NCI-H128 (cell line): ENCODE data around the gene XCL1.
"Not testable (repeated sequence)": the region's sequence is repeated elsewhere in the genome, so short reads cannot be mapped to it uniquely, and the experiment has no call there.

Experiments
- DNase-seq: peaks from one replicate; lab custom pipeline; 2025; ENCODE audit not compliant: unreplicated experiment; lab: John Stamatoyannopoulos, UW

XCL1 gene, protein sequence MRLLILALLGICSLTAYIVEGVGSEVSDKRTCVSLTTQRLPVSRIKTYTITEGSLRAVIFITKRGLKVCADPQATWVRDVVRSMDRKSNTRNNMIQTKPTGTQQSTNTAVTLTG

DNA sequence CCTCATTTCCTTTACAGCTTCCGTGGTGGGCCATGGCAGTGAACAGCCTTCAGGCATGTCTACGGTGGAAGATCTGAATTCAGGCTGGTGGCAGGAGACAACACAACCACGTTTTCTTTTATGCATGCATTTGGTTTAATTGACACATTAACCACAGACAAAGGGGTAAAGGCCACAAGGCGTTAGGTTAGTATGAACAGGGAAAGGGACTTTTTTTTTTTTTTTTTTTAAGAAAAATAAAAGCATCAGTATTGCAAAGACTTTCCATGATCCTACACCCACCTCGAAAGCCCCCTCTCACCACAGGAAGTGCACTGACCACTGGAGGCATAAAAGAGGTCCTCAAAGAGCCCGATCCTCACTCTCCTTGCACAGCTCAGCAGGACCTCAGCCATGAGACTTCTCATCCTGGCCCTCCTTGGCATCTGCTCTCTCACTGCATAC, at the start of gene XCL1:
Gene XCL1, plus strand, starts transcription at position 361 of the 444 bp plus-strand sequence. Its CDS starts 33 bp downstream, at position 394.
- not testable (repeated sequence) for DNase-seq

DNA sequence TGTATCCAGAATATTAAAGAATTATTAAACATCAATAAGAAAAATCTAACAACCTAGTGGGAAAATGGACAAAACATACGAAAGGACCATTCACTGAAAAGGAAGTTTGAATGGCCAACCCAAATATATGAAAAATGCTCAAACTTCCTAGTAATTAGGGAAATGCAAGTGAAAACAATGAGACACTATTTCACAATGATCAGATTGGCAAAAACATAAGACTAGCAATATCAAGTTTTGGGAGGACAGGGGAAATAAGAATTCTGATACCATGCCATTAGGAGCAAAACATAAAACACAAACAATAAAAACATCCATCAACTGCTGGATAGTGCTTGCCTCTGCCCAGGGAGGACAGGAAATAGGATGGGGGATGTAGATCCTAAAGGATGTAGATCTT, 46.9 kb upstream of the XCL1 start:
- no peak for DNase-seq

DNA sequence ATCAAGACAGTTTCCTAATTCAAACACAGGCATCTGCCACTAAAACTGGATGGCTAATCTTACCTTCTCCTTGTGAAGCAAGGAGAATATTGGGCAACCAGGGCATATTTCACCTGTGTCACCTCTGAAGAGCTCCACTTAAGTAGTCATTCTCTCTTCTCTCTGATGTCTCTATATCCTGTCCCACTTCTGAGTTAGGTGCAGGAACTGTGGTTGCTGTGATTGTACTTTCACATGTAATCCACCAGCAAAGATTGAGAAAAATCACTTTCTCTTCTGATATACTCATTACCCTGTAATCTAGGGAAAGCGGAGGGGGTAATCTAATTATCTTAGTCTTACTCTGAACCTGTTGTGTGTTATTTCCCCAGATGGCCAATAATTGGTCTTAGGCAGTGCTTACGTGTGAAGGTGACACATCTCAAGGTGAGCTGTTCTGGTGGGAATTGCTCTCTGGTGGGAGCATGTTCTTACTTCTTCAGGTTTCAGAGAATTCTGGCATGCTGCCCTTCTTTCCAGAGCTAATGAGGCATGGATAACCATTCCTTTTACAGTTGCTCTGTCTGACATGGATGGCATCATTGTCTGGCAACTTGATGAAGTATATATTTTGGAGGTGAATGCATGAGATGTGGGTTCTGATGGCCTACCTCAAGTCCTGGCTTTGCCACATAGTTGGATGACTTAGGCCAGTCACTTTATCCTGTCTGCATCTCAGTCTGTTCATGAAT, 44.6 kb upstream of the XCL1 start:
- DNase-seq = no peak

DNA sequence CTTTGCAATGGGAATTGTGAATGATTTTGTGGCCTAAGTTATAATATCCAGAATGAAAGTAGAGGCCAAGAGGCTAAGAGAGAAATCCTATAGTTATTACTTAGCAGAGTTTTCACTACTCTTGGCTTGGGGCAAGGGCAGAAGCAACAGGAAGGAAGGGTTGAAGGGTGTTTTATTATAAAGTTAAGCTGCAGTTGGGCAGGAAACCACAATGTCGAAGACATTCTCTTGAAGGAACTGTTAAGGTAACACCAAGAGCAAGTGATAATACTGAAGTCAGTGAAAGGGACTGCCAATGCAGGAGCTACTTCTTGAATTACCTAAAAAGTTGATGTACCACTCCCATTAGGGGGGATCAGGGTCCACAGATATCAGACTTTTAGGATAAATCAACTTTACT, 40.9 kb upstream of the XCL1 start:
- no peak for DNase-seq

DNA sequence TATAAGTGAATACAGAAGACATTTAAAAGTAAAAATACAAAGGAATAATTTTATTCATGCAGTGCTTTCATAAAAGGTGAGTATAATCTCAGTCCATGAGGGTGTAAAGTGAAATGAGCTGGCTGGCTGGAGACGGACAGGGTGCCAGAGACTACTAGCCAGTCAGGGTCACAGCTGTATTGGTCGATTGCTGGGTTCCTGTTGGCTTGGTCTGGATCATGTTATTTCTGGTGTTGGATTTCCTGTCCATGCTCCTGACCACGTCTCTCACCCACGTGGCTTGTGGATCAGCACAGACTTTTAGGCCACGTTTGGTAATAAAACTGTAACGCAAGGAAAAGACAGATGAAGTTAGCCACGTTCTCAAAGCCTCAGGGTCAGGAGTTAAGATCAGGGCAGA, 35.6 kb upstream of the XCL1 start:
- not testable (repeated sequence) for DNase-seq

DNA sequence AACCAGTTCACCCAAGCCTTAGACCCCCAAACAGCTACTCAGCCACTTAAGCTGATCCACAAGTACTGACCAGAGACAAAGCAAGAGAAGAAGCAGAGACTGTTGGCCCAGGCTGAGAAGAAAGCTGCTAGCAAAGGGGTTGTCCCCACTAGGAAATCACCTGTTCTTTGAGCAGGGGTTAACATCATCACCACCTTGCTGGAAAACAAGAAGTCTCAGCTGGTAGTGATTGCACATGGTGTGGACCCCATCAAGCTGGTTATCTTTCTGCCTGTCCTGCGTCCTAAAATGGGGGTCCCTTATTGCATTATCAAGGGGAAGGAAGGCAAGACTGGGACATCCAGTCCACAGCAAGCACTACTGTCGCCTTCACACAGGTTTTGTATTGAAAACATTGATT, 33.4 kb upstream of the XCL1 start:
- not testable (repeated sequence) for DNase-seq

DNA sequence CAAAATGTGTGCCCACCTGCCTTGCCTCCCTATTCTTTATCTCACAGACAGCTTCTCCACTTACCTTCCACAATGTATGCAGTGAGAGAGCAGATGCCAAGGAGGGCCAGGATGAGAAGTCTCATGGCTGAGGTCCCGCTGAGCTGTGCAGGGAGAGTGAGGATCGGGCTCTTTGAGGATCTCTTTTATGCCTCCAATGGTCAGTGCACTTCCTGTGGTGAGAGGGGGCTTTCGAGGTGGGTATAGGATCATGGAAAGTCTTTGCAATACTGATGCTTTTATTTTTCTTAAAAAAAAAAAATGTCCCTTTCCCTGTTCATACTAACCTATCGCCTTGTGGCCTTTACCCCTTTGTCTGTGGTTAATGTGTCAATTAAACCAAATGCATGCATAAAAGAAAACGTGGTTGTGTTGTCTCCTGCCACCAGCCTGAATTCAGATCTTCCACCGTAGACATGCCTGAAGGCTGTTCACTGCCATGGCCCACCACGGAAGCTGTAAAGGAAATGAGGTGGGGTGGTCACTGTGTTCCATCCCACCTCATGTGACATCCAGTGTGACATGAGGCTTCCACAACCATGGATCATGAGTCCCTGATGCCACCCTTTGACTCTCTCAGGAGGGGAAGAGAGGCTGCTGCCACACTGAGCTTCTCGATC, 32.4 kb upstream of the XCL1 start, which contains the start of gene XCL2:
Gene XCL2, minus strand, starts transcription at position 158 of the 659 bp plus-strand sequence. Its CDS starts 33 bp downstream, at position 125.
- DNase-seq = not testable (repeated sequence)

DNA sequence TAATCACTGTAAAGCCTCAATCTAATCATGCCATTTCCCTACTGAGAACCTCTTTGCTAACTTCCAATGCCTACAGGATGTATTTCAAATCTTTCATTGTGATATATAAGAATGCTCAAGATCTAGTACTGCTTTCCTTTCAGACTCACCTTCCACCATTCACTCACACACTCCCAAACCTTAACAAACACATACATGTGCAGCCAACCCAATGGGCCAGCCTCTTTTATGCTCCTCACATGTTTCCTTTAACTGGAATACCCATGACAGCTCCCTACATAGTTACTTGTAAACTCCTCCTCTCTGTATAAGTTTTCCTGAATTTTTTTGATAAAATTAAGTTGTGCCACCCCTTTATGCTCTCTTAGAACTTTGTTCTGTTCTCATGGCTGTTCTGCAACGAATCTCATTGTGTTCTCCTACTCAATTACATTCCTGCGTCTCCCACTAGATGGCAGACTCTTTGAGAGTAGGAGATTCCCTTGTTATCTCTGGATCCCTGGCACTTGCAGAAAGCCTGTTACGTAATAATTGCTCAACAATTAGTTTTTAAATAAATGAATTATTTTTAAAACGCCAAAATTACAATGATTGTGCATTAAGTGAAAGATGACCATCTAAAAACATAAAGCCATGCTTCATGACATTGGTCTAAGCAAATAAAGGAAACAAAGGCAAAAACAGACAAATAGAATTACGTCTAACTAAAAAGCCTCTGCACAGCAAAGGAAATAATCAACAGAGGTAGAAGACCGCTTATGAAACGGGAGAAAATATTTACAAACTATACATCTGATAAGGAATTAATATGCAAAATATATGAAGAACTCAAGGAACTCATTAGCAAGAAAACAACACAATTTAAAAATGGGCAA, 30.5 kb upstream of the XCL1 start:
- DNase-seq = not testable (repeated sequence)

DNA sequence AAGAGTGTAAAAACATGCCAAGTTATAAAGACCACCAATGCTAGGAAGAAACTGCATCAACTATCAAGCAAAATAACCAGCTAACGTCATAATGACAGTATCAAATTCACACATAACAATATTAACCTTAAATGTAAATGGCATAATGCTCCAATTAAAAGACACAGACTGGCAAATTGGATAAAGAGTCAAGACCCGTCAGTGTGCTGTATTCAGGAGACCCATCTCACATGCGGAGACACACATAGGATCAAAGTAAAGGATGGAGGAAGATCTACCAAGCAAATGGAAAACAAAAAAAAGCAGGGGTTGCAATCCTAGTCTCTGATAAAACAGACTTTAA, 29.9 kb upstream of the XCL1 start:
- DNase-seq = not testable (repeated sequence)

DNA sequence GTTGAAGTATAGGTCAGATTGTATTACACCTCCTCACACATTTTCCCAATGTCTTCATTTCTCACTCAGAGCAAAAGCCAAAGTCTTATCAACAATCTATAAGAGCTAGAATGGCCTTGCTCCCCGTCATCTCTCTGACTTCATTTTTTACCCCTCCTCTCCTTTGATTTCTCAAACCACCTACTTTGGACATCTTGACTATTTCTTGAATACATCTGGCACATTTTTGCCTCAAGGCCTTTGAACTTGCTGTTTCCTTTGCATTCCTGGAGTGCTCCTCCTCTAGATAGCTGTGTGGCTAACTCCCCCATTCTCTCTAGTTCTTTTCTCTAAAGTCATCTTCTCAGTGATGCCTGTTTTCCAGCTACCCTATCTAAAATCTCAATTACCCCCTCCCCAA, 25.4 kb upstream of the XCL1 start:
- DNase-seq = no peak

DNA sequence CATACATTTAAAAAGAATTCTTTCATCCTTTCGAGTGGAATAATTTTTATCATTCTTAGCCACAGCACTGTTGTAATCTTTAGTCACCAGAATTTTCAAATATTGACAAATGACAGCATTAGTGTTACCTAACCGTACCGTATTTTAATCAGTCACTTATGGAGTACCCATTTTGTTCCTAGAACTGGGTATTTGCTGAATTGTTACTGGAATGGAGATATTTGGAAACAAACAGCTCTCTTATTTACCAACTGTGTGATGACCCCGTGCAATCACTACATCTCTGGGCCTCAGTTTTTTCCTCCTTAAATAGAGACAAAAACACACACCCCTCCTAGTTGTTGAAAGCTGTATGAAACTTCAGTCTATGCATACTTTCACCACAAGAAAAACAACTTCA, 24.7 kb upstream of the XCL1 start:
- no peak for DNase-seq

DNA sequence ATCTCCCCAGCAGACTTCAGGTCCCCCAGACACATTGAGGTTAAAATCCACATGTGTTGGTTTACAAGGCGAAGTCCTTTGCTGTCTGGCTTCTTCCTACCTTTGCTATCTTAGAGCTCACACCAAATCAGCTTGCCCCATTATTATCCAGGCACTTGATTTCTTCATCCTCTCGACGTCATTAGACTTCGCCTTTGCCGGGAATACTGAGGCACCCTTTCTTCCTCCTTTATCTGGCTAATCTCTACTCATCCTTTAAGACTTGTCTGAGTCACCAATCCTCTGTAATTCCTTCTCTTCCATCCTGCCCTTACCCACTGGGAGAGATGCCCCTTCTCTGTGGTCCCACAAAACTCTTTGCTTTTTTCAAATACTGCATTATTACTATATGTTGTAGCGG, 23.4 kb upstream of the XCL1 start:
- DNase-seq = no peak

DNA sequence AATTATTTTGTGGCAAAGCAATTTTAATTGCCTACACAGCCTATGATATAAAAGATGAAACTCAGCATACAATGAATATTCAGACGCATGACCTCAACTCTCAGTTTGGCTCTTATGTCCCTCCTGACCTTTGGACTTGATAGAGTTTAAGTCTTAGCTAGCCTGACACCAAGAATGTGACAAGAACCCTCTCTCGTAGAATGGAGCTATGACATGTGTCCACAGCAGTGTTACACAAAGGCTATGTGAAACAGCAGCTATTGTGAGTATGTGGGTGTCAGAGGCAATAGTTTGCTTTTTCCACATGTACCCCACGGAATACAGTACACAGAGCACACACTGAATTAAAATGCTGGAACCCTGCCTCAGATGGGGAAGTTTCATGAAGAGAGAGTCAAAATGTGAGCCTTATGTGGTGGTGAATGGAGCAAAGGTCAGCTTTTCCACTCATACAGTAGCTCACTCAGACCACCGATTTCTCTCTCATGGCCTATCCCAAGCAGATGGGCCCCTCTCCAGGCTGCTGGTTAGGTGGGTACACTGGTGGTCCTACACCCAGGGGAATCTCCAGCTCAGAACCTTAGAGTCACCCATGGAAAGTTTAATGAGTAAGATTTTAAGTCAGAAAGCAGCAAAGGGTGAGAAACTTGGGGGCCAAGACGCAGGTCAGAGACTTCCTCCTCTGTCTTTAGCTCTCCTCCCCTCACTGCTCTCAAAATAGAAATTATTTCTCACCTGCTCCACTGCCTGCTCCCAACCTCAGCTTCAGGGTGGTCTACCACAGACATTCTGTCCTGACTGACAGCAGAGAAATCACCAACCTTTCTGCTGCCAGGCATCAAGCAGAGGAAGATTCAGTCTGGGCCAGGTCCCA, 22.5 kb upstream of the XCL1 start:
- no peak for DNase-seq

DNA sequence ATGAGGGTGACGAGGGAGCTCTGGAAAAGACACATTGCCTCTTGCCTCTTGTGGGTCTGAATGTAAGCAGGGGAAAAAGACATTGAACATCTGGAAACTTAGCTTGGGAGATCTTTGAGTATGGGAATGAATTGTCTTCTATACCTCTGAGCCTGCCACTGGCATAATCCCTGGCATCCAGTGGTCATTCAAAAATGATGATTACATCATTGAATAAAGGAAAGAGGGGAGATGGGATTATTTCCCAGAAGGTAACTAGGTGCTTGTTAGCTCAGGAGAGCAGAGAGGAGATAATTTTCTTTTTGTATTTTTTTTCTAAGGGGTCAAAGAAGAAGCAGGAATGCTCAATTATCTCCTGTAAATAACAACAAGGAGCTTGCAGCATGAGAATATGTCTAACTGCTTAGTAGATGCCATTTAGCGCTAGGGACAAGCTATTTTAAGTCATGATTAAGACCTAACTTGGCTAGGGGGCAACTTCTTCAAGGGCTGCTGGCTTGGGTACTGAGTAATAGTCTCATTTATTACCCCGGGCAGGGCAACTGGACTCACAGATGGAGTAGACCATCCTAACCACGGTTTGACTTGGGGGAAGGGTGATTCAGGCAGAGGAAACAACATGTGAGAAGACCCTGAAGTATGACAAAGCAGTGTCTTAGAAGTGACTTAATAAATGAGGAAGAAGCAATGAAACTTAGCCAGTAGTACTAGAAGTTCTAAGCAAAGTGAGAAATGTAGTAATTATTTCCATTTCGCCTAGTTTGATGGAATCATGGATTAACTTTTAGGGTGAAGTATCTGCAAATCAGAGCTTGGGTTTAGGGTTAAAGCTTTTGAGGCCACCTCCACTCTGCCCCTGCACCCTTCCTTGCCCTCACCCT, 21.6 kb upstream of the XCL1 start:
- DNase-seq = no peak

DNA sequence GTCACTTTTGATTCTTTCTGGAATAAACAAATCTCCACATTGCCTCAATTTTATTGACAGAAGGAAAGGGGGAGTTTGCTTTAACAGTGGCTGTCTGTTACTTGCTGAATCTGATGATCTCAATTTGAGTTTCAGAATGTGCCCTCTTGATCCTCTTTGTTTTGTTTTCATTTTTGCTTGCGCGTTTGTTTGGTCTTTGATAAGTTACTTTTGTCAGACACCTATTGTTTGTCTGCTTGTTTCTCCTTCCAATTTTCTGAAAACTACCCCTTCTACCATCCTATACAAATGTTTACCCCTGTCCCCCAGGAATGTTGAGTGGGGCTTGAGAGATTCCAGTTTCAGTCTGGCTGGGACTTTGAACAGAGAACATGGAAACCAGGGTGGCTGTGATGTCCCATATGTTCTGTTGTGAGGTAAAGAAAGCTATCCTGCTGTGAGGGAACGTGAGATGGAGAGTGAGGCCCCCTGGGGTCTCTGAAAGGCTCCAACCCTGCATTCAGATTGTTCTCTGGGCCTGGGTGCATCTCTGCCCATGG, 20.8 kb upstream of the XCL1 start:
- DNase-seq = no peak

DNA sequence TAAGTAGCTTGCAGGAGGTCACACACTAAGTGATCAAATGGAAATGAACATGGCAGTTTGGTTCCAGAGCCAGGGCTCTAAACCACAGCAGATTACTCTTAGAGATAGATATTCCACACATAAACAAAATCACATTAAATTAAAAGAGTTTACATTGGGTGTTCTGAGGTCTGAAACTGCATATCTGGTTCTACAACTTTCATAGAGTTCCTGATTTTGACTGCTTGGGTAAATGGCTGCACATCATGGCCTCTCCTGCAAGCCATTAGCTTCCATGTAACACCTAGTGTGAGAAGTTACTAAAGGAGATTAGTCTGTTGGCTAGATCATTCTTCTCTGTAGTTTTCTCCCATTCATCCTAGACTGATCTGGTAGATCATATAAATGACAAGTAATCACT, 19.8 kb upstream of the XCL1 start:
- DNase-seq = no peak

DNA sequence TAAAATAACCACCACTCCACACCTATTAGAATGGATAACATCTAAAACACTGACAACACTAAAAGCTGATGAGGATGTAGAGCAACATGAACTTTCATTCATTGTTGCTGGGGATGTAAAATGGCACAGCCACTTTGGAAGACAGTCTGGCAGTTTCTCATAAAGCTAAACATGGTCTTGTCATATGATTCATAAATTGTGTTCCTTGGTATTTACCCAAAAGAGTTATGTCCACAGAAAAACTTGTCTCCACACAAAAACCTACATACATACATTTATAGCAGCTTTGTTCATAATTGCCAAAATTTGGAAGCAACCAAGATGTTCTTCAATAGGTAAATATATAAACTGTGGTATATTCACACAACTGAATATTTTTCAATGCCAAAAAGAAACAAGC, 16.0 kb upstream of the XCL1 start:
- DNase-seq = no peak

DNA sequence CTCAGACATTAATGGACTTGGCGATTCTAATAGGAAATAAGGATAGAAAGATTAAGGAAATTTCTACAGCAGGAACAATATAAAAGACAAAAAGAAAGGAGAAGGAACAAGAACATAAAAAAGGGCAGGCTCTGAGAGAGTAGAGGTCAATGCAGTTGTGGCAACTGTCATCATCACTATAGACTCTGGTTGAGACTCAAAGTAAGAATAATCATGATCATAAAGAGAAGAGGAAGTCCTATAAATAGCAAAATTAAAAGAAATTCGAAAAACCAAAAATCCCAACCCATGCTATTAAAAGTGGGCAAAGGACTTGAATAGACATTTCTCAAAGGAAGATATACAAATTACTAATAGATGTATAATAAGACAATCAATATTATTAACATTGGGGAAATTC, 14.4 kb upstream of the XCL1 start:
- no peak for DNase-seq

DNA sequence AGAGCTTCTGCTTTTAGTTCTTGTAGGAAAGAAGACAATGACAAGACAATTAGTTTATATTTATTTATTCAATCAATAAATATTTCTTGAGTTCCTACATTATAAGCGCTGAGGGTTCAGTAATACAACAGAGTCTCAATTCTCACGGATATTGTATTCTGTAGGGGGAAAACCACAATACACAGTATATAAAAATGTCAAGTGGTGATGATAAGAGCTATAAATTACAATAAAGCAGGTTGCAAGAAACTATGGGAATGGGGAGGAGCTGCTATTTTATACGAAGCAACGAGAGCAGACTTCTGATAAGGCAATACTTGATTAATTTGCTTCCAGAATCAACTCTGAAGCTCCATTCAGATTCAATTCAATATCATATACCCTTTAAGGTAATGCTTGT, 10.6 kb upstream of the XCL1 start:
- DNase-seq = no peak
